Central memory CD8-positive, alpha-beta T cell (primary cell): ENCODE results near the gene SRRM5.
A peak's percentile ranks its signal among the peaks of the same experiment; 100 is the strongest.
"Not testable (repeated sequence)": the region's sequence is repeated elsewhere in the genome, so short reads cannot be mapped to it uniquely, and the experiment has no call there.

Experiments used
- ATAC-seq: fragments of 150-1000 bp; cut with Tn5 transposase; replicated peaks from 2 replicates; pipeline ENCODE4 v1.10.0; 2022; ENCODE audit warnings: mild to moderate bottlenecking, moderate FRiP score, moderate number of reproducible peaks; ENCODE audit not compliant: poor library complexity, severe bottlenecking; ENCODE audit errors: extremely low read depth
- DNase-seq, 2 donors: peaks; one replicate each; pipeline ENCODE4 v3.0.0; 2021; ENCODE audit warnings: low spot score in 2 of 2
- H3K27ac Mint-ChIP-seq: one replicate; pipeline ENCODE4 v1.8.0; 2022; ENCODE audit warnings: low read depth, mild to moderate bottlenecking, moderate library complexity, mixed read lengths
- H3K27me3 Mint-ChIP-seq: one replicate; pipeline ENCODE4 v1.8.0; 2022; ENCODE audit warnings: mixed read lengths
- H3K36me3 Mint-ChIP-seq: one replicate; pipeline ENCODE4 v1.8.0; 2022; ENCODE audit warnings: mild to moderate bottlenecking, moderate library complexity, mixed read lengths; ENCODE audit not compliant: insufficient read depth
- H3K4me1 Mint-ChIP-seq: one replicate; pipeline ENCODE4 v1.8.0; 2022; ENCODE audit warnings: mixed read lengths
- H3K4me3 Mint-ChIP-seq: one replicate; pipeline ENCODE4 v1.8.0; 2022; ENCODE audit warnings: mild to moderate bottlenecking, moderate library complexity, mixed read lengths
- H3K9me3 Mint-ChIP-seq: one replicate; pipeline ENCODE4 v1.8.0; 2022; ENCODE audit warnings: mixed read lengths

Gene SRRM5

GRCh38 chr19:43578787-43579186 is 33.1 kb upstream of the SRRM5 start:
- Mint-ChIP-seq H3K36me3 (peaks cover 7% of the 10 kb centered on the region), H3K9me3 (no peaks in the 10 kb centered on the region), H3K4me3 (peak overlapping the region; percentile 0), H3K4me1 (peaks cover 21% of the 10 kb centered on the region), H3K27ac (no peak overlapping the region), H3K27me3 (no peaks in the 10 kb centered on the region)
- ATAC-seq: no peak
- DNase-seq: no peak

DNA sequence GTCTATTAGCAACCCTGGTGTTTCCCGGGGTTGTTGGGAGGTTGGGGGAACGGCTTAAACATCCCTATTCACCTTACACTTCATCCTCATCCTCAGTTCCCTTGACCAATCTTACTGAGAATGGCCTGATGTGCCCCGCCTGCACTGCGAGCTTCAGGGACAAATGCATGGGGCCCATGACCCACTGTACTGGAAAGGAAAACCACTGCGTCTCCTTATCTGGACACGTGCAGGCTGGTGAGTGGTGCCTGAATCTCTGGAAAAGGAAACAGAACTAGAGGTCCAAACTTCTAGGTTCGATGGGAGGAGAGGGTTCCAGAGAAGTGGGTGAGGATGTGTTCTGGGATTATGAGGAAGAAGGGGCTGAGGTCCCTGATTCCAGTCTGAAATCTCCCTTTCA is 30.4 kb upstream of the SRRM5 start:
- no peaks in the 10 kb centered on the region for H3K27me3 Mint-ChIP-seq
- DNase-seq (no peak), ATAC-seq (no peak)
- H3K4me1 Mint-ChIP-seq: peaks cover 17% of the 10 kb centered on the region
- no peaks in the 10 kb centered on the region for H3K9me3 Mint-ChIP-seq
- no peak overlapping the region for H3K27ac Mint-ChIP-seq
- peaks cover 2% of the 10 kb centered on the region for H3K36me3 Mint-ChIP-seq
- H3K4me3 Mint-ChIP-seq: no peak overlapping the region

- Mint-ChIP-seq H3K27ac (no peak overlapping the region), H3K27me3 (no peaks in the 10 kb centered on the region), H3K36me3 (peaks cover 2% of the 10 kb centered on the region), H3K4me1 (peaks cover 14% of the 10 kb centered on the region), H3K4me3 (no peak overlapping the region), H3K9me3 (no peaks in the 10 kb centered on the region)
- no peak for DNase-seq
- ATAC-seq: no peak
These were observed 29.4 kb upstream of the SRRM5 start for GRCh38 chr19:43582495-43582894.

DNA sequence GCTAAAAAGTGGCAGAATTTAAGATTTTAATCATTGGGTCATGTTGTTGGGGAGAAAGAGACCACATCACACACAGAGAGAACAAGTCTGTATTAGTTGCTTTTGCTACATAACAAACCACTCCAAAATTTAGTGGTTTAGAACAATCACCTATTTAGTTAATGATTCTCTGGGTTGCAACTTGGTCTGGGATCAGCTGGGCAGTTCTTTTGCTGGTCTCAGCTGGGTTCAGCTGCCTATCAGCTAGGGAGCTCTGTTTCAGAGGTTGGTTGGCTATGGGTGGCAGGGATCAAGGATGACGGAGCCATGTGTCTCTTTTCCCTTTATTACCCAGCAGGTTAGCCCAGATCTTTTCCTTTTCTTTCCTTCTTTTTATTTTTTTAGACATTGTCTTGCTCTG is 27.4 kb upstream of the SRRM5 start:
- H3K4me1 Mint-ChIP-seq: peaks cover 16% of the 10 kb centered on the region
- H3K27me3 Mint-ChIP-seq: no peaks in the 10 kb centered on the region
- DNase-seq (no peak), ATAC-seq (no peak)
- no peak overlapping the region for H3K4me3 Mint-ChIP-seq
- H3K36me3 Mint-ChIP-seq: peaks cover 4% of the 10 kb centered on the region
- peak overlapping the region; percentile 25 for H3K27ac Mint-ChIP-seq
- no peaks in the 10 kb centered on the region for H3K9me3 Mint-ChIP-seq

DNA sequence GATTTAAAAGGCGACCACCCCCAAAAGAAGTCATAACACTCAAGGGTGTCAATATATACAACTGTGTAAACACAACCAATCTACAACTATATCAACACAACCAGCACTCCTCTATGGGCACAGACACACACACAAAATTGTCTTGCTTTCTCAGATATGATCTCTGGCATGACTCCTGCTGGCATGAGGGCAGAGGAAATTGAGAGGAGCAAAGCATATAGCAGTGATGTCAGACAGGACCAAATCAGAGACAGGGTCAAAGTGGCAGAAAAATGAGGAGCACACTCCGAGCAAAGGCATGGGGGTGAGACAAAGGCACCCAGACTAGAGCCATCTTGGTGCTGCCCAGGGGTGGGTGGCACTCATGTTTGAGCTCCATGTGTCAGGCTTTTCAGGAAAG is 25.5 kb upstream of the SRRM5 start:
- H3K4me1 Mint-ChIP-seq: peaks cover 21% of the 10 kb centered on the region
- H3K27ac Mint-ChIP-seq: no peak overlapping the region
- H3K4me3 Mint-ChIP-seq: no peak overlapping the region
- no peaks in the 10 kb centered on the region for H3K9me3 Mint-ChIP-seq
- no peaks in the 10 kb centered on the region for H3K27me3 Mint-ChIP-seq
- H3K36me3 Mint-ChIP-seq: peaks cover 7% of the 10 kb centered on the region
- no peak for ATAC-seq
- no peak for DNase-seq

DNA sequence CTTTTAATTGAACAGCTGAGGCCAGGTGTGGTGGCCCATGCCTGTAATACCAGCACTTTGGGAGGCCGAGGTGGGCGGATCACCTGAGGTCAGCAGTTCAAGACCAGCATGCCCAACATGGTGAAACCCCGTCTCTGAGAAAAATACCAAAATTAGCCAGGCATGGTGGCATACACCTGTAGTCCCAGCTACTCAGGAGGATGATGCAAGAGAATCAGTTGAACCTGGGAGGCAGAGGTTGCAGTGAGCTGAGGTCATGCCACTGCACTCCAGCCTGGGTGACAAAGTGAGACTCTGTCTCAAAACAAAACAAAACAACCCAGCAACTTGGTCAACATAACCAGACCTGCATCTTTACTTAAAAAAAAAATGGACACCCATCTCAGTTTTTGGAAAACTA is 24.9 kb upstream of the SRRM5 start:
- peaks cover 21% of the 10 kb centered on the region for H3K4me1 Mint-ChIP-seq
- not testable (repeated sequence) for DNase-seq, H3K36me3 Mint-ChIP-seq, H3K9me3 Mint-ChIP-seq, H3K27ac Mint-ChIP-seq, ATAC-seq, H3K4me3 Mint-ChIP-seq, H3K27me3 Mint-ChIP-seq

DNA sequence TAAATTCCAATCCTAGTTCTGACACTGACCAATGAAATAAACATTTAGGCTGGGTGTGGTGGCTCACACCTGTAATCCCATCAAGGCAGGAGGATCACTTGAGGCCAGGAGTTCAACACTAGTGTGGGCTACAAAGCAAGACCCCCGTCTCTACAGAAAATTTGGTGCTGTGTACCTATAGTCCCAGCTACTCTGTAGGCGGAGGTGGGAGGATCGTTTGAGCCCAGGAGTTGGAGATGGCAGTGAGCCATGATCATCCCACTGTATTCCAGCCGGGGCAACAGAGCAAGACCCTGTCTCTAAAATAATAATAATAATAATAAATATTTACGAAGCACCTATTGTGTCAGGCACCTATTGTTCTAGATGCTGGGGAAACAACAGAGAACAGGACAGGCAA is 22.6 kb upstream of the SRRM5 start:
- Mint-ChIP-seq H3K36me3 (peaks cover 13% of the 10 kb centered on the region), H3K27ac (peak overlapping the region; percentile 54), H3K27me3 (no peaks in the 10 kb centered on the region), H3K9me3 (no peaks in the 10 kb centered on the region), H3K4me3 (no peak overlapping the region), H3K4me1 (peaks cover 35% of the 10 kb centered on the region)
- no peak for DNase-seq
- no peak for ATAC-seq

GRCh38 chr19:43589678-43590077 is 22.2 kb upstream of the SRRM5 start:
- peaks cover 14% of the 10 kb centered on the region for H3K36me3 Mint-ChIP-seq
- DNase-seq: no peak
- H3K27ac Mint-ChIP-seq: peak overlapping the region; percentile 54
- no peak for ATAC-seq
- no peaks in the 10 kb centered on the region for H3K27me3 Mint-ChIP-seq
- peaks cover 35% of the 10 kb centered on the region for H3K4me1 Mint-ChIP-seq
- H3K9me3 Mint-ChIP-seq: no peaks in the 10 kb centered on the region
- no peak overlapping the region for H3K4me3 Mint-ChIP-seq

GRCh38 chr19:43591904-43592772 is 19.8 kb upstream of the SRRM5 start:
- Mint-ChIP-seq H3K9me3 (no peaks in the 10 kb centered on the region), H3K27ac (no peak overlapping the region), H3K36me3 (peaks cover 33% of the 10 kb centered on the region)

DNA sequence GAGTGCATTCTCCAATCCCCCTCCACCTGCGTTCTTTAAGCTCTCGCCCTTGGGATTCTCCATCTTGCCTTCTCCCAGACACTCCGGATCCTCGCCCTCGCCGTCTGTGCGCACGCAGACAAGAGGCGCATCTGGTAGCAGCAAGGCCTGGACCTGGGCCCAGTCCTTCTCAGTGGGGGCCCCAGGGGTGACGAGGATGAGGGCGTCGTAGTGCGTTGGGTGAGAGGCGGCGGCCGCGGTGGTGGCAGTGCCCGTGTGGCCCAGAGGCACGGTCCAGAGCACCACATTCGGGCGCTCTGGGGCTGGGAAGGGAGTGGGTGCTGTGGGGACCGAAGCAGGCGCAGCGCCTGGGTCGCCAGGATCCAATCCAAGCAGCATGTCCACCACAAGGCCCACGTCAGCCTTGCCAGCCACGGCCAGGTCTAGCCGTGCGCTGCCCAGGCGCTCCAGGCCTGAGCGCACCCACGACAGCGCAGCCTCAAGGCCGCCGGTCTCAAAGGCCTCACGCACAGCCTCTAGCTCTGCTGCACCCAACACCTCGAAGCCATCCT is 19.0 kb upstream of the SRRM5 start:
- Mint-ChIP-seq H3K36me3 (peaks cover 33% of the 10 kb centered on the region), H3K27ac (no peak overlapping the region)

More at GRCh38 chr19:43591904-43592772, 19.8 kb upstream of the SRRM5 start:
- DNase-seq (no peak), ATAC-seq (no peak)
- no peaks in the 10 kb centered on the region for H3K27me3 Mint-ChIP-seq
- H3K4me3 Mint-ChIP-seq: no peak overlapping the region
- peaks cover 50% of the 10 kb centered on the region for H3K4me1 Mint-ChIP-seq

DNA sequence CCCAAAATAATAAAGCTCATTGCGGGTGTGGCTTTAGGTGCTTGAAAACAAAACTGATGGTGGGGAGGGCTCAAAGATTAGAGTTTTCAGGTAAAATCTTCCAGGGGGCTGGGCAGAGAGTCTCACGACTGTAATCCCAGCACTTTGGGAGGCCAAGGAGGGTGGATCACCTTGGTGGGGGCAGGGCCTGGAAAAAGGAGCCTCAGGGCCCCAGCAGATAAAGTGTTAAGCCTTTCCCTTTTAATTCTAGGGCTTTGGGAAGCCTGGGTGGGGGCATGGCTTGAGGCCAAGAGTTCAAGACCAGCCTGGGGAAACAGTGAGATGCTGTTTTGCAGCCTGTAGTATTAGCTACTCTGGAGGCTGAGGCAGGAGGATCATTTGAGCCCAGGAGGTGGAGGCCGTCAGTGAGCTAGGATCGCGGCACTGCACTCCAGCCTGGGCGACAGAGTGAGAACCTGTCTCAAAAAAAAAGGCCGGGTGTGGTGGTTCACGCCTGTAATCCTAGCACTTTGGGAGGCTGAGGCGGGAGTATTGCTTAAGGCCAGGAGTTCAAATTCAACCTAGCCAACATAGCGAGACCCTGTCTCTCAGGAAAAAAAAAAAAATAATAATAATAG is 17.7 kb upstream of the SRRM5 start:
- Mint-ChIP-seq H3K4me1 (peaks cover 68% of the 10 kb centered on the region), H3K27me3 (no peaks in the 10 kb centered on the region)
- DNase-seq: no peak

More for the DNA sequence above, 19.0 kb upstream of the SRRM5 start:
- no peak for ATAC-seq
- Mint-ChIP-seq H3K9me3 (no peaks in the 10 kb centered on the region), H3K4me1 (peaks cover 58% of the 10 kb centered on the region), H3K27me3 (no peaks in the 10 kb centered on the region), H3K4me3 (peak overlapping the region; percentile 94)
- no peak for DNase-seq

DNA sequence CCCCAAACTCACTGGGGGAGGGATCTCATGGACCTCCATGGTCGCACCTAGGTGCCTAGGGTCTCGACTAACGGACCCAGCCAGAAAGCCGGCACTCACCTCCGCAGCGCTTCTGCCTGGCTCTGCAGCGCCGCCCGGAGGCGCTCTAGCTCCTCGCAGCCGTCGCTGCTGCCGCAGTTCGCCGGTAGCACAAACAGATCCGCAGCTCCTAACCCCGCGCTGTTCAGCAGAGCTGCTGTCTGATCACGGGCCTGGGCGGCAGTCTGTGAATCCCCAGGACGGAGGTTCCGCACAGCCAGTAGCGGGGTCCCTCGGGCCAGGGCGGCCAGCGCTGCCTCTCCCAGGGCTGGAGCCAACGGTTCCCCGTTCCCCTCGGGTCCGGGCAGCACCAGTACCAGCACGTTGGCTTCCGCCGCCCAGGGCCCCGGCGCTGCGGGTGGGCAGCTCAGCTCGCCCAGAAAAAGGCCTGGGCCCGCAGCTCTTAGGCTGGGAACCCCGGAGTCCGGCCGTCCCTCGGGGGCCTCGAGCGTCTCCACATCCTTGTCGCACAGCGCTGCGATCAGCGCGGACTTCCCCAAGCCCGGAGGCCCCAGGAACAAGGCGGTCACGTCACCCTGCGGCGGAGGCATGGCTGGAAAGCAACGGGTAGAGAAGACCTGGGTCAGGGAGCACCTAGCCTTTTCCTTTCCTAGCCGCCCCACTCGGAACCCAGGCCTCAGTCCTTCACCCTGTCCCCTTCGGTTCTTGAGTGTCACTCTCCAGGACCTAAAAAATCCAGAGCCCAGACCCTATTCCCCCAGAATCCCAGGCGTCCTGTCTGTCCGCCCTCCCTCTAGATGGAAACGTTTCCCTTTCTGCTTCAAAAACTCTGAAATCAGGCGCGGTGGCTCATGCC is 16.9 kb upstream of the SRRM5 start:
- H3K36me3 Mint-ChIP-seq: peaks cover 35% of the 10 kb centered on the region
- peak overlapping the region; percentile 99 for H3K27ac Mint-ChIP-seq
- no peaks in the 10 kb centered on the region for H3K27me3 Mint-ChIP-seq
- H3K9me3 Mint-ChIP-seq: no peaks in the 10 kb centered on the region
- peak overlapping the region; percentile 94 for H3K4me3 Mint-ChIP-seq
- peaks cover 62% of the 10 kb centered on the region for H3K4me1 Mint-ChIP-seq
- DNase-seq: peak; percentile 60 to 64
- peak; percentile 64 for ATAC-seq

More for the DNA sequence above, 17.7 kb upstream of the SRRM5 start:
- ATAC-seq: no peak
- peak overlapping the region; percentile 94 for H3K4me3 Mint-ChIP-seq
- H3K27ac Mint-ChIP-seq: peak overlapping the region; percentile 99
- peaks cover 34% of the 10 kb centered on the region for H3K36me3 Mint-ChIP-seq
- no peaks in the 10 kb centered on the region for H3K9me3 Mint-ChIP-seq
